Activated CD4-positive, alpha-beta T cell treated with anti-CD3 and anti-CD28 coated beads for 36 hours (primary cell): ENCODE measurements around the gene AGBL1. TPM values are rescaled to one million over a fixed set of nuclear protein-coding genes. Genes with fewer than 3 reads are reported as not detected.
"Not testable (repeated sequence)": the region's sequence is repeated elsewhere in the genome, so short reads cannot be mapped to it uniquely, and the experiment has no call there.

Source experiments
- ATAC-seq: fragments of 200-7000 bp; cut with Tn5 transposase; one replicate; pipeline ENCODE4 v1.10.0; 2021; ENCODE audit warnings: mild to moderate bottlenecking, moderate library complexity
- CTCF ChIA-PET: fragments of 350-600 bp; sonication (Branson Sonifier 250); formaldehyde crosslinking; loops from one replicate; lab custom pipeline; 2021; ENCODE audit warnings: antibody characterized with exemption; lab: Charles Lee
- POLR2A ChIA-PET: fragments of 350-600 bp; sonication (Branson Sonifier 250); formaldehyde crosslinking; loops from one replicate; lab custom pipeline; 2021; ENCODE audit warnings: antibody characterized with exemption, inconsistent platforms; lab: Charles Lee
- DNase-seq: peaks from one replicate; pipeline ENCODE4 v3.0.0-alpha.2; 2020
- H3K27ac Mint-ChIP-seq: one replicate; pipeline ENCODE4 v1.8.0; 2021; ENCODE audit warnings: mixed read lengths
- H3K27me3 Mint-ChIP-seq: one replicate; pipeline ENCODE4 v1.8.0; 2021; ENCODE audit warnings: mixed read lengths
- H3K36me3 Mint-ChIP-seq: one replicate; pipeline ENCODE4 v1.8.0; 2021; ENCODE audit warnings: low read depth, mixed read lengths
- H3K4me1 Mint-ChIP-seq: one replicate; pipeline ENCODE4 v1.8.0; 2021; ENCODE audit warnings: mixed read lengths
- H3K4me3 Mint-ChIP-seq: one replicate; pipeline ENCODE4 v1.8.0; 2021; ENCODE audit warnings: mild to moderate bottlenecking, moderate library complexity, mixed read lengths
- H3K9me3 Mint-ChIP-seq: one replicate; pipeline ENCODE4 v1.8.0; 2021; ENCODE audit warnings: low read depth, mixed read lengths
- intact Hi-C, 2 experiments: fragments of 100-400 bp; cut with DNase I in 1 of 2; cut with micrococcal nuclease in 1 of 2; formaldehyde crosslinking; loops; one replicate each; pipeline versions ENCODE4 v1.14.2 to v1.15.1; 2022 to 2024; cut with DNase I, micrococcal nuclease
- total RNA-seq, 2 experiments: library from RNA; stranded (reverse); gene quantifications; one replicate each; pipeline ENCODE4 v1.2.3, GENCODE V29; 2021

The AGBL1 gene
- total RNA-seq, 2 experiments from 2014 or later = 0.04 to 0.05 TPM

DNA sequence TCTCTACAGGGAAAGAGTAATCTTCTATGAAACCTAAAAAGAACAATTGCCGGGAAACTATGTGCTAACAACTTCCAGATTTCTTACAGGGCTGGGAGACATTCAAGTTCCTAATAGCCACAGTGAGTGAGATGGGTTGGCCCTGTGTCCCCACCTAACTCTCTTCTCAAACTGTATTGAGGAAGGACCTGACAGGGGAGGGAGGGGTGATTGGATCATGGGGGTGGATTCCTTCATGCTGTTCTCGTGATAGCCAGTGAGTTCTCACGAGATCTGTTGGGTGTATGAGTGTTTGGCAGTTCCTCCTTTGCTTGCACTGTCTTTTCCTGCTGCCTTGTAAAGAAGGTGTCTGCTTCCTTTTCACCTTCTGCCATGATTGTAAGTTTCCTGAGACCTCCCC lies 958.7 kb downstream of the AGBL1 start:
- Mint-ChIP-seq H3K9me3 (no peaks in the 10 kb centered on the region), H3K27me3 (no peaks in the 10 kb centered on the region), H3K36me3 (no peaks in the 10 kb centered on the region), H3K27ac (no peak overlapping the region), H3K4me3 (no peak overlapping the region), H3K4me1 (no peaks in the 10 kb centered on the region)
- CTCF ChIA-PET = no interaction called here
- intact Hi-C loops = no loop called here
- DNase-seq = no peak
- no peak for ATAC-seq
- POLR2A ChIA-PET = no interaction called here

GRCh38 chr15:87042619-87043018 lies 962.9 kb downstream of the AGBL1 start:
- ATAC-seq, CTCF ChIA-PET, H3K4me3 Mint-ChIP-seq, DNase-seq, POLR2A ChIA-PET, intact Hi-C loops, H3K27me3 Mint-ChIP-seq, H3K36me3 Mint-ChIP-seq, H3K4me1 Mint-ChIP-seq, H3K27ac Mint-ChIP-seq, H3K9me3 Mint-ChIP-seq: not testable (repeated sequence)

DNA sequence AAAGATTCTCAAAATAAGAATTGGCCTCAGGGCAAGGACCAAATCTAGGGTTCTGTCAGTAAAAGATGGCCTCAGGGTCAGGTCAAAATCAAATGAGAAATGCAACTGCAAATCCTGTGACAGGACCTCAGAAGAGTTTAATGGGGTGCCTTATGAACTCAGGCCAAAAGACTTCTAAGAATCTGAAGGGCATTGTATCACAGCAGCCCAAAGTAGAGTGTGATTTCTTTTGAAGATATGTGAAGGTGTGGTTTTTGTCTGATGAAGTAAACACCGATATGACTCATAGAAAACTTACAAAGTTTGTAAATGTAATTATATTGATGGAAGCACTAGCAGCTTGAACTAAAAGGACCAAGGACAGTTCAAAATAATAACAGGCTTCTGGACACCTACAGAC lies 966.1 kb downstream of the AGBL1 start:
- Mint-ChIP-seq H3K9me3 (no peaks in the 10 kb centered on the region), H3K27me3 (no peaks in the 10 kb centered on the region), H3K36me3 (no peaks in the 10 kb centered on the region), H3K27ac (no peak overlapping the region), H3K4me1 (no peaks in the 10 kb centered on the region), H3K4me3 (no peak overlapping the region)
- DNase-seq (no peak), ATAC-seq (no peak)
- CTCF ChIA-PET = interaction anchor here (0.6 kb wide), 1 partner anchor 1696 kb away, joined by 3 read pairs; no protein-coding TSS in a partner anchor
- intact Hi-C loops = no loop called here
- POLR2A ChIA-PET = no interaction called here

- H3K4me3 Mint-ChIP-seq = no peak overlapping the region
- POLR2A ChIA-PET = no interaction called here
- no peaks in the 10 kb centered on the region for H3K4me1 Mint-ChIP-seq
- DNase-seq (no peak), ATAC-seq (no peak)
- H3K9me3 Mint-ChIP-seq = no peaks in the 10 kb centered on the region
- intact Hi-C loops = no loop called here
- H3K27ac Mint-ChIP-seq = no peak overlapping the region
- CTCF ChIA-PET = no interaction called here
- no peaks in the 10 kb centered on the region for H3K36me3 Mint-ChIP-seq
- peaks cover 1% of the 10 kb centered on the region for H3K27me3 Mint-ChIP-seq
These were observed 967.7 kb downstream of the AGBL1 start for GRCh38 chr15:87047203-87047965.
